ENCODE data around the gene PTPRO.

- TF ChIP-seq HOXB13 (CRISPR knock-in tag; IDR thresholded peaks at IDR 0.05; ENCODE audit: low read depth) (no peak), BHLHE40 (IDR thresholded peaks at IDR 0.05; ENCODE audit: low read depth, low read length) (no peak), CEBPB (IDR thresholded peaks at IDR 0.05) (no peak), MYC (IDR thresholded peaks at IDR 0.05; ENCODE audit: borderline replicate concordance, low read length) (no peak), KDM5A (IDR thresholded peaks at IDR 0.05) (no peak), PBX3 (IDR thresholded peaks at IDR 0.05) (no peak)
- TF ChIP-seq, protein P1, sequence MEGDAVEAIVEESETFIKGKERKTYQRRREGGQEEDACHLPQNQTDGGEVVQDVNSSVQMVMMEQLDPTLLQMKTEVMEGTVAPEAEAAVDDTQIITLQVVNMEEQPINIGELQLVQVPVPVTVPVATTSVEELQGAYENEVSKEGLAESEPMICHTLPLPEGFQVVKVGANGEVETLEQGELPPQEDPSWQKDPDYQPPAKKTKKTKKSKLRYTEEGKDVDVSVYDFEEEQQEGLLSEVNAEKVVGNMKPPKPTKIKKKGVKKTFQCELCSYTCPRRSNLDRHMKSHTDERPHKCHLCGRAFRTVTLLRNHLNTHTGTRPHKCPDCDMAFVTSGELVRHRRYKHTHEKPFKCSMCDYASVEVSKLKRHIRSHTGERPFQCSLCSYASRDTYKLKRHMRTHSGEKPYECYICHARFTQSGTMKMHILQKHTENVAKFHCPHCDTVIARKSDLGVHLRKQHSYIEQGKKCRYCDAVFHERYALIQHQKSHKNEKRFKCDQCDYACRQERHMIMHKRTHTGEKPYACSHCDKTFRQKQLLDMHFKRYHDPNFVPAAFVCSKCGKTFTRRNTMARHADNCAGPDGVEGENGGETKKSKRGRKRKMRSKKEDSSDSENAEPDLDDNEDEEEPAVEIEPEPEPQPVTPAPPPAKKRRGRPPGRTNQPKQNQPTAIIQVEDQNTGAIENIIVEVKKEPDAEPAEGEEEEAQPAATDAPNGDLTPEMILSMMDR (IDR thresholded peaks at IDR 0.05) = no peak
- TF ChIP-seq, protein P2, sequence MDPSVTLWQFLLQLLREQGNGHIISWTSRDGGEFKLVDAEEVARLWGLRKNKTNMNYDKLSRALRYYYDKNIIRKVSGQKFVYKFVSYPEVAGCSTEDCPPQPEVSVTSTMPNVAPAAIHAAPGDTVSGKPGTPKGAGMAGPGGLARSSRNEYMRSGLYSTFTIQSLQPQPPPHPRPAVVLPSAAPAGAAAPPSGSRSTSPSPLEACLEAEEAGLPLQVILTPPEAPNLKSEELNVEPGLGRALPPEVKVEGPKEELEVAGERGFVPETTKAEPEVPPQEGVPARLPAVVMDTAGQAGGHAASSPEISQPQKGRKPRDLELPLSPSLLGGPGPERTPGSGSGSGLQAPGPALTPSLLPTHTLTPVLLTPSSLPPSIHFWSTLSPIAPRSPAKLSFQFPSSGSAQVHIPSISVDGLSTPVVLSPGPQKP (IDR thresholded peaks at IDR 0.05; ENCODE audit: low read depth, low read length) = no peak
Measured at GRCh38 chr12:15356951-15357364, 34.6 kb downstream of the PTPRO start.

Data from A549 (cell line).